GM21367 (cell line): Measurements from ENCODE around the gene PLEKHH1.
"Not testable (repeated sequence)": the region's sequence is repeated elsewhere in the genome, so short reads cannot be mapped to it uniquely, and the experiment has no call there.

Source experiments
- ATAC-seq: cut with Tn5 transposase; IDR thresholded peaks from one replicate; pipeline ENCODE4 v1.9.1; 2021; ENCODE audit not compliant: unreplicated experiment

Gene PLEKHH1

DNA sequence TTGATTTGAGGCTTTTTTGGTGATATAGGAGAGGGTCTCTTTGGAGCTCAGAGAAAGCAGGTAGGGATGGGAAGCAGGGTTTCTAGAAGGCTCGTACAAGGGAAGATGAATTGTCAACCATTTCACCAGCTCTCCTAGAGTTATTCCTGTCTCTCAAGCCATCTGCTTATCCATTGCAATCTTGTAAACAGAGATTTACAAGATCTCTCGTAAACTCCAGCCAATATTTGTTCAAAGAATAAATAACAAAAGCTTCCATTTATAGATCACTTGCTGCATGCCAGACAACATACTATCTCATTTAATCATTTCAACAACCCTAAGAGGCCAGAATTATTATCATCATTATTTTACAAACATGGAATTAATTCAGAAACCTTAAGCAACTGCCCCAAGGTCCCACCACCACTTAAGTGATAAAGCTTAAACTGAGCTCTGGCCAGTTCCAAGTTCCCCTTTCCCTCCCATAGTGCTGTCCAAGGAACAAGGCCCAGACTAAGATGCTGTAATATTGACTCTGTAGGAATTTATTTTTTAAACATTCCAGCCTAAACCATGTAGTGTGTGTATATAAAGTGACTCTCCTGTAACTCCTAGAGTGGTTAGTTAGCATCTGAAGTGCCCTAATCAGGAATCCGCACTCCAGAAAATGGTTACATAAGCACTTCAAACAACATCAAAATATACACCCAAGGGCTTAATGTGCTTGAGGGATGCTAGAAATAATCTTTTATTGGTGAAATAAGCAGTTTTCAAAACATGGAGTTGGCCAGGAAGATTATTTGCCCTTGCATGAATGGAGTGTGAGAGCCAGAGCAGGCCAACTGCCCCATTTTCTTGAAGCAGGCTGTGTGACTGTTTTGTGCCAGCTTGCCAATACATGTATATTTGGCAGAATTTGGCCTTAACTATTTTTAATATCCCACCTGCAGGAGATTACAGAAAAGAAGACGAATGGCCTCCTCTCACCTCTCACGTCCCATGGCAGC lies 2.8 kb upstream of the PLEKHH1 start:
- no peak for ATAC-seq

DNA sequence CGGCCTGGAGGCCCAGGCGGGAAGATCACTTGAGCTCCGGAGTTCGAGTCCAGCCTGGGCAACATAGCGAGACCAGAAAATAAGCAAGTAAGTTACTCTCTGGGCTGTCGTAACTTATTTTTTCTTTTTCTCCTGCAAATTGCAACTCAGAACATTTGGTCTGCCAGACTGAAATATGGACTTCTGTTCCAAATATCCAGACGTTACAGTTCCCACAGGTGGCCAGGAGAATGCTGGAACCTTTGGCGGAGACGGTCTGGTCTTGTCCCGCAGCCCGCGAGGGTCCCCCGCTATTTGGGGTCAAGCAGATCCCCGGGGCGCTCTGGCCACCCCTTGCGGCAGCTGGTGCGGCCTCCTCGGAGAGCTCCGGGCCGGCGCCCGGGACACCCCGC lies 488 bp upstream of the PLEKHH1 start:
- ATAC-seq = no peak

DNA sequence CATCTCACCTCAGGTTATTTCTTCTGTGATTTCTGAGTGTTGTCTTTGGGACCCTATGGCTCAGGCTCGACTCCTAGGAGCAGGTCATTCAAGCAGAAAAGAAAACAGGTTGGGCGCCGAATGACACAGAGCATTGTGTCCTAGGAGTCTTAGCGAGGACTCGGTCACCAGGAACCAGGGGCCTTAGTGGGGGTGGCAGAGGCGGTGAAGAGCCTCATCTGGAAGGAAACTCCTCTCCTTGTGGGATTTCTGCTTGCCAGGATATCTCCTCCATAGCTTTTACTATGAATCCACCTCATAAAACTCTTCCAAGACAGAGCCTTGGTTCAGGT lies 630 bp downstream of the PLEKHH1 start:
- no peak for ATAC-seq

DNA sequence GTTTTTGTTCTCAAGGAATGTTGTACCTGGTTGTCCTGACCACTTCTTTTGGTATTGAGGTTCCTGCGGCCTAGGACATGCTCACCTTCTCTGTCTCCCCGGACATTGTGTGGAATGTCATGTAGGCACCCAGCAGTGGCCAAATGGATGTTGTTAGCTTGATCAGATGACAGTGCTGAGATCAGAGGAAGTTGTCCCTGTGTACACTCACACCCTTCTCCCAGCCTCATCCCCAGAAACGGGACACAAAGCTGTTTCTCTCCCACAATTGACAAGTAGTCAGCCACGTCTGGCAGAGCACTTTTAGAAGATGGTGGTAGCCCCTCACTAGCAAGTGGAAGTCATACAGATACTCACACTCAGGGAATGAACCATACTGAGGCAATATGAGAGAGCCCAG lies 3.0 kb downstream of the PLEKHH1 start:
- ATAC-seq = no peak

DNA sequence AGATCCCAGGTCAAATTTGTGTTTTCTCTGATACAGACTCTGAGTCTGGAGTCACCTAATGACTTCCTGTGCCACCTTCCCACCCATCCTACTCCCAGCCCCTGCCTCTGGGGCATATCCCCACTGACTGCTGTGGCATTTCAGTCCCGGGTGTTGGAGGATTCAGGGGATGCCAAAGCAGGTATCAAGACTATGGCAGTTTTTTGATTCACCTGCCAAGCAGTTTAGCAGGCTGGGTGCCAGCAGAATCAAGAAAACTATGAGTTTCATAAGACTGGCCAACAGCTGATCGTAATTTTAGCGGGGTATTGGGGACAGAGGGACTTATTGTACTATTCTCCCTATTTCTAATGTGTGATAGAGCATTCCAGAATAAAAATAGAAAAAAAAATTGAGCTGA lies 4.6 kb downstream of the PLEKHH1 start:
- no peak for ATAC-seq

DNA sequence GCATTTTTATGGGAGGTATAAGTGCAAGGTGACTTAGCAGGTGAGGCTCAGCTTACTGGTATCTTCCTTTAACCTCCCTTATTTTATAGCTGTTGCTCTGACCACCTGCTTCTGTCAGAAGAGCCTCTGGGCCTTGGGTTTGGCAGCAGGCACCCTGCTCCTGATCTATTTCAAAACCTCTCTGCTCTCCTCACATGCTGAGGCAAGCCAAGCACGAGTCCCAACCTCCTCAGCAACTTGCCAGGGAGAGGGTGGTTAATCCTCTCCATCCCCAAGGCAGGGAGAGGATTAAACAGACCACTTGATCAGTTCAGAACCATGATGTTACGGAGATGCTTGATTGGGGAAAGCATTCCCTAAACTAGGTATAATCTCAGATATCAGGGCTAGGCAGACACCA lies 5.4 kb downstream of the PLEKHH1 start:
- ATAC-seq = no peak

DNA sequence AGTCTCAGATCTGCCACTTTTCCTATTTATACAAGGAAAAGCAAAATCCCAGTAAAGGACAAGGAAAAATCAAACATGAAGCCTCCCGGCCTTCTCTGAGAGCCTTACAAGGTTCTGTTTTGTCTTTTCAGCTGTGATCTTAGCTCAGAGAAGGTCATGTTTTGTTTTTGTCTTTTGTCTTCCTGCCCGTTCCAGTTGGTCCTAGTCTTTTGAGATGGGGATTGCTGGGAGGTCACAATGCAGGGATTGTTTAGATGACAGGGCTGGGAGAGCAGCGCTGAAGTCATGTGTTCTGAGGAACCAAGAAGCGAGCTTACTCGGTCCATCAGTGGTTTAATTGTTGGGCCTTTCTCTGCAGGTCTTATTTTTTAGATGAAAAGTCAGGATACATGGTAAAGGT lies 6.0 kb downstream of the PLEKHH1 start:
- ATAC-seq = no peak

DNA sequence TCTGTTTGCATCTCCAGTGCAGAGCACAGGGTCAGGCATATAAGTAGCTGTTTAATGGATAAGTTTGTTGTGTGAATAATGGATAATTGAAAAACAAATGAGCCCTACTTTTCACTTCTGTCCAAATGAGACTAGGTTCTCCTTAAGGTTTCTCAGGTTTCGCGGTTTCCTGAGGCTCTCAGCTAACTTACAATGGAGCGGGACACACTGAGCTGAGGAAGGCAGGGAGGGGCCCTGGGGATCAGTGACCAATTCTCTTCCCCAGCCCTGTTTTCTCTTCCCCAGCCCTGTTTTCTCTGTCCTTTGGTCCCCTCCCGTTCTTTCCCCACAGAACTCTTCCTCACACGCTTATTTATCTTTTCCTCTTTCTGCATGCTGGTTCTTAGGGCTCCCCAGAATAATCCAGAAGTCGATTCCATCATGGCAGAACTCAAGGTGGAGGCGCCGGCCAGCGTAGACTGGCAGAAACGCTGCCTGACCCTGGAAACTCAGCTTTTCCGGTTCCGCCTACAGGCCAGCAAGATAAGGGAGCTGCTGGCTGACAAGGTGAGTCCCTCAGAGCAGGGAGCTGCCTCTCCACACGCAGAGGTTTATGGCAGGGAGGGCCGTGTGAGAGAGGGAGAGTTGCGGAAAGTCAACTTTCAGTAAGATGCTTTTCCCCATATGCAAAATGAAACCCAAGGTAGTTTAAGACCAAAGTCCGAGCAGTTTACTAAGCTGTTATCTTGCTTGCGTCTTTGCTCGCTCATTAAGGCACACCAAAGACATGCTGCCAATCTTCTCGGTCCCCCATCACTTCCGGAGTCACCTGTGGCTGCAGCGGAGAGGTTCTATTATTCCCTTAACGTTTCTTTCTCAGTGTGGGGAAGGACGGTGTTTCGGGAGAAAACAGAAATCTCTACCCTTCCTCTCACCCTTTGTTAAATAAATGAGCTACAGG lies 8.6 kb downstream of the PLEKHH1 start:
- no peak for ATAC-seq

DNA sequence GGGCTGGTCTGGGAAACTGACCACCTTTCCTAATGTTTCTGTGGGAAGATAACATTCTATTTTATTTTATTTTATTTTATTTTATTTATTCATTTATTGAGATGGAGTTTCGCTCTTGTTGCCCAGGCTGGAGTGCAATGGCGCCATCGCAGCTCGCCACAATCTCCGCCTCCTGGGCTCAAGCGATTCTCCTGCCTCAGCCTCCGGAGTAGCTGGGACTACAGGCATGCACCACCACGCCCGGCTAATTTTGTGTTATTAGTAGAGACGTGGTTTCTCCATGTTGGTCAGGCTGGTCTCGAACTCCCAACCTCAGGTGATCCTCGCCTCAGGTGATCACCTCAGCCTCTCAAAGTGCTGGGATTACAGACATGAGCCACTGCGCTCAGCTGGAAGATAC lies 9.5 kb downstream of the PLEKHH1 start:
- not testable (repeated sequence) for ATAC-seq

DNA sequence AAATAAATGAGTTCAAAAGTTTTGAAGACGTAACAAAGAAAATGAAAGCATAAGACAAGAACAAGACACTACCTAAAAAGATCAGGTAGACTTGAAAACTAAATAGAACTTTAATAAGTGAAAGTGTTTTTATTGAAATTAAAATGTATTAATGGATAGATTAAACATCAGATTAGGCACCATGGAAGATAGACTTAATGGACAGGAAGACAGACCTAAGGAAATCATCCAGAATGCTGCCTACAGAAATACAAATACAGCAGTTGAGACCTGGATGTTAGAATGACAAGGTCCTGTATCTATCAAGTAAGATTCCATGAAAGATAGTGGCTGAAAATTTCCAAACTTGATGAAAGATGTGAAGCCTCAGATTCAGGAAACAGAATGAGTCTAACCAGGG lies 11.5 kb downstream of the PLEKHH1 start:
- ATAC-seq = no peak

DNA sequence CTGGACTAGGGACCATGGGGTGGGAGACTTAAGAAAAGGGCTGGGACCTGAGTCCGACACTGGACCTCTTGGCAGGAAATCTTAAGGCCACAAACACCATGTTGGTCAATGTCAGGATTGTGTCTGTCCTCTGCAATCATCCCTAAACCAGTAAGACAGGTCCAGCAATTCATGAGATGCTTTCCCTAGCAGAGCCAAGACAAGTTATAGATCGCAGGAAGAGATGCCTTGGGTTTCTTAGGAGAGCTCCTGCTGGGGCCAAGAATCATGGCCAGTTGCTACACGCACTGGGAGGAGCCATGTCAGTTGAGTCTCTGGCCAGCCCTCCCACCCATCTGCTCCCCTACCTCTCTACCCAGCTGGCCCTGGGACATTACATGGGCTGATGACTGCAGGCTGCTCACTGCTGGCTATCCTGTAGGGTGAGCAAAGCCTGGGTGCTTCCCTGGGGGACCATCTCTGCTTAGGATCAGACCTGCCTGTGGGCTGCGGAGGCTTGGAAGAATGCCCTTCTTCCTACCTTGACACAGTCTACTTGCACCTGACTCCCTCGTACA lies 14.2 kb downstream of the PLEKHH1 start:
- ATAC-seq = no peak

DNA sequence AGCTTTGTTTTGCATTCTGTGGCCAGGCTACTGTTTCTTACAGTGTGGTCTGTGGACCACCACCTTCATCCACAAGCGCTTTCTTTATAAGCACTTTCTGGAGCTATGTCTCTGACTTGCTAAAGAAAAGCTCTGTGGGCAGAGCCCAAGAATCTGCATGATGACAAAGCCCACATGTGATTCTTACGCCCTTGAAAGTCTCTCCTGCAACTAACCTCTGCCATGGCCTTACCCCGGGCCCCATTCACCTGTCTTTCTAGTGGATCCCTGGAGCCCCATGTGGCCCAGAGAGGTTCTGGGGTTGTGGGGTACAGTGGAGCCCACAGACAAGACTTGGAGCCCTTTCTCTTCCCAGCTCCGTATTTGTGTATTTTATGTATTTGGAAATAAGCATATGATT lies 16.6 kb downstream of the PLEKHH1 start:
- no peak for ATAC-seq

DNA sequence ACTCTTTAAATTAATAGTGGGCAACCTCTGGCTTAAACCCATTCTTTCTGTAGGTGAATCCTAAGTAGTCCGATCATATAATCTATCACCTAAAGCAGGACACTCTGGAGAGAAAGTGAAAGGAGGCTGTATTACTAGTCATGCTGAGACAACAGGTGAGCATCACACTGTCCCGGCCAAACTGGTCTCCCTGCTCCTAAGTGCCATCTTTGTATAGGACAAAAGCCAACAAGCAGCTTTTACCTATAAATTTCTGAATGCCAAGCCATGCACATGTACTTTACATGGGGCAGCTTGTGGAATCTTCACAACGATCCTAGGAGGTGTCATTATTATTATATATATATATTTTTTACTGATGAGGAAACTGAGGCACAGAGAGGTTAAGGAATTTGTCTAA lies 18.0 kb downstream of the PLEKHH1 start:
- no peak for ATAC-seq

DNA sequence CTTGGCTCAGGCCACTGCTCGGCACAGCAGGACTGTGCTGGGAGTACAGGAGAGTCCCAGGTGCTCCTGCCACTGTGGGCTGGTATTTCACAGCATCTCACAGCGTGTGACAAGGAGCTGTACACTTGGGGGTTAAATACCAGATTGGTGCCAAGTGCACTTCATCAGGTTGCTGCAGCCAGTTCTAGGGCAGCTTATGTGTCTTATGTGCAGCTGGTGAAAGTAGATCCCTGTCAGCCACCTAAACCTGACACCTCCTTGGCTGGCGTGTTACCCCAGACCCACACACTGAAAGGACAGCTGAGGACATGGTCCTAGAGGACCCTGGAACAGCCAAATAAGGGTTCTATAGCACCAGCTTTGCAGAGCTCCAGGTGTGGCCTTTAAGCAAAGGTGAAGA lies 18.9 kb downstream of the PLEKHH1 start:
- no peak for ATAC-seq

DNA sequence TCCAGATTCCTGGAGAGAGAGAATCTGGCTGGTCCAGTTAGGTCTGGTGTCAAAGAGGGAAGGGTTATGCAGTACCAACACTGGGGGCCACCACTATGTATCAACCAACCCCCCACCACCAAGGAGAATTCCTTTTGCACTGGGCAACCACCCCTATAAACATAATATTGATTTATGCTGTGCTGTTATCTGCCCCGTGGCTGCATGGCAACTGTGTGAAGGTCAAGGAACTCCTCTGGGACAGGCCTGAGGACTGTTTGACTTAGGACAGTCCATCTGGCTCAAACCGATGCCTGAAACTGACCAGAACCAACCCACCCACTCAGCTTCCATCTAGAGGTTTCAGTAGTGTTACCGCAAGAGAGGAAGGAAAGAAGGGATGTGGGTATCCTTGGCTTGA lies 20.5 kb downstream of the PLEKHH1 start:
- ATAC-seq = no peak

DNA sequence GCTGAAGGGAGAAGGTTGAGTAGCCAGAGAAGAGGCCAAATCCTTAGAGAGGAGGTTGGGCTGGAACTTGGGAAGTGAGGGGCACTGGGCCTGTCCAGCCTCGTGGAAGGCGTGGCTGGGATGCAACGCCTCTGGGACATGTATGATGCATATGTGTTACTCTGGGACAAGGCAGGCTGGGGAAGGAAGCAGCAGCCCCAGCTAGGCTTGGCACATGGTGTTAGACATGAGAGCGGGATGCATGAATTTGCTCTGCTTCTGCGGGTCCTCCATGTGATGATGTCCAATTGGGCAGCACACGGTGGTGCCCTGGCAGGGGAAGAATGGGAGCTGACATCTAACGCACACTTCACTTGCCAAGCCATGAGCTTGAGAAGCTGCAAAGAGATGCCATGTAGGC lies 21.3 kb downstream of the PLEKHH1 start:
- ATAC-seq = no peak

DNA sequence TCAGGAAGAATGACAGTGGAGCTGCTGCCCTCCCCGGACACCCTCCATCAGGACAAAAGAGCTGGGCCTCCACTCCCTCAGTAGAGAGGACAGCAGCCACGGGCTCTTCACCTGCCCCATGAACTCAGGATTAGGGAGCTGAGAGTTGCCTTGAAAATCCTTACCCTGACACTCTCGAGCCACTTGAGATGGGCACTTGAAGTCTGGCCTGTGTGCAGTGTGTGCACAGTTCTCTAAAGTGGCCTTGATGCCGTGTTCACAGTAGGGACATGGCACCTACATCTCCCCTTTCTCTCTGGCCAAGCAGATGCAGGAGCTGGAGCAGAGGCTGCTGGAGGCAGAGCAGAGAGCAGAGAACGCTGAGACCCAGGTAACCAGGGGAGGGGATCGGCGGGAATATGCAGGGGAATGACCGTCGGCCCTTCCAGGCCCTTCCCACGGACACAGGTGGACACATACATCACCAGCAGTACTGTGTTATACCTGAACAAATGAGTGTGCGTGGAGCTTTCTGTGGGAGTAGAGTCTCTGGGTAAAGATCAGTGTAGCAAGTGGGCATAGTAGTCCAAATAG lies 22.5 kb downstream of the PLEKHH1 start:
- ATAC-seq = no peak

DNA sequence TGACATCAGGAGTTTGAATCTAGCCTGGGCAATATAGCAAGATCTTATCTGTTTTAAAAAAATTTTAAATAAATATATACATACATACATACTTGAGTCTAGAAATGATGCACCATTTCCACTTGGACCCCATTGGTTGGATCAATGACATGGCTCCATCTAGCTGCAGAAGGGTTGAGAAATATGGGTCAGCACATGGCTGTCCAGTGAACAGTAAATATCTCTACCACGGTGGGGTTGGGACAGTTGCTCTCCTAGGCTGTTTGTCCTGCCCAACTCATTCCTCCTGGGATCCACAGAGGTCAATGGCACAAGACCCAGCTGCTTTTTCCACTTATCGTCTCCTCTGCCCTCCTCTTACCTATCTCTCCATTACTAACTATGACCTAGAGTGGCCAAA lies 23.6 kb downstream of the PLEKHH1 start:
- no peak for ATAC-seq

DNA sequence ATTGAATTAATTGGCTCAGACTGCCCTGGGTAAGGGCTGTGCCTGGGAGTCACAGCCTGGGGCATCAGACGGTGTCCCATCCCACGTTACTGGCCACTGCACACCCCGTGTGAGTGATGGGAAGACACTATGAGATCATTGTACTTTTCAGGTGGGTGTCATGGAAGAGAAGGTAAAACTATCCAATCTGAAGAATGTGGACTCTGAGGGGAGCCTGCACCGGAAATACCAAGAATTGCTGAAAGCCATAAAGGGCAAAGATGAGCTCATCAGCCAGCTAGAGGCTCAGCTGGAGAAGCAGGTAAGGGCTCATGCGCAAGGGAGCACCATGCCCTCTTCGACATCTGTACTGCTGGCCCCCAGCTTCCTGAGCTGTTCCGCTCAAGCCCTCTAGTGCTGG lies 24.0 kb downstream of the PLEKHH1 start:
- no peak for ATAC-seq

DNA sequence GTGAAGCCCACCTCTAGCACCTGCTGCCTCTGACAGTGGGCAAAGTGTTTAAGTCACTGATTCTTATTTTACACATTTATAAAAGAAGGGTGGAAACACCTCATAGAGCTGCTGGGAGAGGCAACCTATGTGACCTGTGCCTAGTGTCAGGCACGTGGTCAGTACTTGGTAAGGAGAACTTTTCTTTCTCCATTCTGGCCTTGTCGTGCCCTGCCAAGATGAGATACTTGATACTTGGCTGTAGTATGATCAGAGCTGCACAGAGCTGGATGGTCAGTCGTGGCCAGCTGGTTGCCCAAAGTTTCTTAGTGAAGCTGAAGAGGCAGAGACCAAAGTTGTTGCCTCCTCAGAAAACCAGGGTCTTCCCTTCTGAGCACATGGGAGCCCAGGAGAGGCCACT lies 24.6 kb downstream of the PLEKHH1 start:
- ATAC-seq = no peak

DNA sequence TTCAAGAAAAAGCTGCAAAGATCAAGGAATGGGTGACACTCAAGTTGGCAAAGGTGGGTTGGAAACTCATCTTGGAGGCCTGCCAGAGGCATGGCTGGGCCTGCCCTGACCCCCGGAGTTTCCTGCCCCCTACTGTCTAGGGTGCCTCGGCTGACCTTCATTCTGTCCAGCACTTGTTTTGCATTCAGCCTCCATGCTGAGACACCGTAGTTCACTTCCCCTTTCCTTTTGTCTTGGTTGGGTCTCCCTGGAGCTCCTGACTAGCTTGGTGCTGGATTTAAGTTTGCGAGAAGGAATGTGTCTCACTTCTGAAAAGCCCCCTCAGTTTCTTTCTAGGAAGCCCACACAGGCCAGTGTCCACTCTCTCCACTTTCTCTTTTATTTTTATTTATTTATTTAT lies 26.5 kb downstream of the PLEKHH1 start:
- ATAC-seq = no peak
